ENCODE results near the gene SETBP1.

- TF ChIP-seq, protein P1, sequence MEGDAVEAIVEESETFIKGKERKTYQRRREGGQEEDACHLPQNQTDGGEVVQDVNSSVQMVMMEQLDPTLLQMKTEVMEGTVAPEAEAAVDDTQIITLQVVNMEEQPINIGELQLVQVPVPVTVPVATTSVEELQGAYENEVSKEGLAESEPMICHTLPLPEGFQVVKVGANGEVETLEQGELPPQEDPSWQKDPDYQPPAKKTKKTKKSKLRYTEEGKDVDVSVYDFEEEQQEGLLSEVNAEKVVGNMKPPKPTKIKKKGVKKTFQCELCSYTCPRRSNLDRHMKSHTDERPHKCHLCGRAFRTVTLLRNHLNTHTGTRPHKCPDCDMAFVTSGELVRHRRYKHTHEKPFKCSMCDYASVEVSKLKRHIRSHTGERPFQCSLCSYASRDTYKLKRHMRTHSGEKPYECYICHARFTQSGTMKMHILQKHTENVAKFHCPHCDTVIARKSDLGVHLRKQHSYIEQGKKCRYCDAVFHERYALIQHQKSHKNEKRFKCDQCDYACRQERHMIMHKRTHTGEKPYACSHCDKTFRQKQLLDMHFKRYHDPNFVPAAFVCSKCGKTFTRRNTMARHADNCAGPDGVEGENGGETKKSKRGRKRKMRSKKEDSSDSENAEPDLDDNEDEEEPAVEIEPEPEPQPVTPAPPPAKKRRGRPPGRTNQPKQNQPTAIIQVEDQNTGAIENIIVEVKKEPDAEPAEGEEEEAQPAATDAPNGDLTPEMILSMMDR (IDR thresholded peaks at IDR 0.05) = no peak
- TF ChIP-seq POLR2AphosphoS5 (IDR thresholded peaks at IDR 0.05; ENCODE audit: low read depth, low read length) = no peak
Measured at GRCh38 chr18:44744161-44745121, 63.8 kb downstream of the SETBP1 start.
